Stomach (tissue), 4 donors: ENCODE measurements around the gene CRADD.

ENCODE experiments used
- POLR2A ChIP-seq, 4 donors: fragments of 450-650 bp; IDR thresholded peaks; one replicate each; pipeline ENCODE4 v1.6.1; 2016; ENCODE audit warnings: antibody characterized with exemption in 4 of 4, control low read depth in 2 of 4, mild to moderate bottlenecking in 1 of 4, moderate library complexity in 1 of 4
- POLR2AphosphoS5 ChIP-seq, 3 donors: sonication (generic); formaldehyde crosslinking; IDR thresholded peaks; one replicate each; pipeline ENCODE4 v1.6.1; 2016; ENCODE audit warnings: antibody characterized with exemption in 3 of 3

DNA sequence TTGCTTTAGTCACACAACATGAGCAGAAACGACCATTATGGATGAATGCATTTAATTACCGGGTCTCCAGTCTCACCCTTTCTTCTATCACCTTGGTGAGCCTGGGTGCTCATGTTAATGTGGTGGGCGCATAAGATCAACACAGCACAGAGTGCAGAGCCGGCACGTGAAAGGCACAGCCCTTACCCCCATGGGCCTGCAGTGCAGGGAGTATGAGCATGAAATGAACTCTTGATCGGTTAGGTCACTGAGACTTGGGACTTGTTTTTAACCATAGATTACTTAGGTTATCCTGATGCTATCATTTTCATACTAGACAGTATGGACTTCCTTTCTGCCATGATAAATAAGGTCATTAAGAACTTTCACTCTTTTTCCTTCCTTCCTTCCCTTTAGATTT, 156.8 kb downstream of the CRADD start:
- no peak for TF ChIP-seq POLR2AphosphoS5 (IDR thresholded peaks at IDR 0.05)
- no peak for TF ChIP-seq POLR2A (IDR thresholded peaks at IDR 0.05)
